Endothelial cell of umbilical vein (primary cell): ENCODE results near the gene RBM43.

Experiments
- CTCF ChIP-seq, 2 donors: IDR thresholded peaks; 1 replicate in 1 of 2; 2 replicates in 1 of 2; pipeline ENCODE4 v1.5.1; 2011; ENCODE audit warnings: low read length in 2 of 2, mild to moderate bottlenecking in 2 of 2, moderate library complexity in 2 of 2, control low read depth in 1 of 2, inconsistent platforms in 1 of 2, low read depth in 1 of 2; ENCODE audit not compliant: insufficient read depth in 1 of 2; ENCODE audit errors: extremely low read depth in 1 of 2
- EZH2 ChIP-seq: IDR thresholded peaks from 2 replicates; pipeline ENCODE4 v1.6.1; 2012; ENCODE audit warnings: borderline replicate concordance, low read depth, mild to moderate bottlenecking, moderate library complexity, low read length, inconsistent platforms; ENCODE audit not compliant: severe bottlenecking
- POLR2A ChIP-seq: IDR thresholded peaks from 2 replicates; pipeline ENCODE4 v1.6.1; 2012; ENCODE audit warnings: low read depth, mild to moderate bottlenecking, control low read depth, low read length

GRCh38 chr2:151230627-151231140, 31.0 kb downstream of the RBM43 start:
- TF ChIP-seq CTCF (IDR thresholded peaks at IDR 0.05; ENCODE audit: extremely low read depth in 1 of 2, insufficient read depth in 1 of 2, low read depth in 1 of 2, low read length in 2 of 2) = no peak
- no peak for TF ChIP-seq POLR2A
- TF ChIP-seq EZH2 = no peak
